Stimulated activated effector memory CD8-positive, alpha-beta T cell treated with anti-CD3 and anti-CD28 coated beads, Interleukin-12 subunit alpha, Interleukin-12 subunit beta, amount 100 ng/mL, for 72 hours (primary cell): ENCODE results near the gene NID1.

ENCODE experiments used
- ATAC-seq: fragments of 150-1000 bp; cut with Tn5 transposase; 2 replicates; pipeline ENCODE4 v1.10.0; 2021
- DNase-seq, 2 donors: peaks; one replicate each; pipeline ENCODE4 v3.0.0; 2021 to 2022; ENCODE audit warnings: low spot score in 2 of 2
- H3K27ac Mint-ChIP-seq: one replicate; pipeline ENCODE4 v1.8.0; 2022; ENCODE audit warnings: mild to moderate bottlenecking, mixed read lengths
- H3K36me3 Mint-ChIP-seq: one replicate; pipeline ENCODE4 v1.8.0; 2022; ENCODE audit warnings: mild to moderate bottlenecking, mixed read lengths
- H3K4me1 Mint-ChIP-seq: one replicate; pipeline ENCODE4 v1.8.0; 2022; ENCODE audit warnings: mixed read lengths
- H3K4me3 Mint-ChIP-seq: one replicate; pipeline ENCODE4 v1.8.0; 2022; ENCODE audit warnings: mild to moderate bottlenecking, mixed read lengths
- H3K9me3 Mint-ChIP-seq: one replicate; pipeline ENCODE4 v1.8.0; 2022; ENCODE audit warnings: mixed read lengths

Gene NID1

DNA sequence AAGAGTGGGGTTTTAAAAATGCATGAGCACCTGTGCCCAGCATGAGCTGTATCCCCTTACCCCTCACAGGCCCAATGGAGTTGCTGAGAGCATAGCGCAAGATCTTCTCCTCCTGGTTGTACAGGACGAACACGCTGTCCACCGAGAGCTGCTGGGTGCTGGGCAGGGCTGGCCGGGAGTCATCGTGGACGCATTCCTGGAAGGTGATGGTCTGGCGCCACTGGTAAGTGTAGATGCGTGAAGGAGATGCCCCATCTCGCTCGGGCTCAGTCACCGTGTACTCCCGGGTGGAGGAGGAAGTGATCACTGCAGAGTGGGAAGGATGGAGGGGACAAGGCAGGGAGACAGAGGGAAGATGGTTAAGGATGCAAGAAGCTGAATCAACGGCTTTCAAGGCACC lies 39.1 kb downstream of the NID1 start:
- no peaks in the 10 kb centered on the region for H3K36me3 Mint-ChIP-seq
- peaks cover 7% of the 10 kb centered on the region for H3K4me1 Mint-ChIP-seq
- ATAC-seq (no peak), DNase-seq (no peak)
- no peaks in the 10 kb centered on the region for H3K9me3 Mint-ChIP-seq
- peak overlapping the region; percentile 8 for H3K27ac Mint-ChIP-seq
- no peak overlapping the region for H3K4me3 Mint-ChIP-seq

DNA sequence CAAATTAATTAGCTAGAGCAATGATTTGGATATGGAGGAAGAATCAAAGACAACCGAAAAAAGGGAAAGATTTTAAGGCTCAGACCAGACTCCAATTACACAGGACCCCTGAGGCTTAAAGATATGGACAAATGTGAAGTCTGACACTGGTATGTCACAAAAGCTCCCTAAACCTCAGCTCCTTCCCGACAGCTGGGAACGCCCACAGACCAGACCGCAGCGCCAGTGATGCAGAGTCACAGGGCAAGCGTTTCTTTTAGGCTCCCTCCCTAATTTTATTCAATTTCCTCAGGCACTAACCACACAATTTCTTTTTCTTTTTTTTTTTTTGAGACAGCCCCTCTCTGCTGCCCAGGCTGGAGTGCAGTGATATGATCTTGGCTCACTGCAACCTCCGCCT lies 40.2 kb downstream of the NID1 start:
- Mint-ChIP-seq H3K36me3 (no peaks in the 10 kb centered on the region), H3K4me1 (peaks cover 7% of the 10 kb centered on the region), H3K9me3 (no peaks in the 10 kb centered on the region), H3K27ac (no peak overlapping the region), H3K4me3 (no peak overlapping the region)
- ATAC-seq (no peak), DNase-seq (no peak)

DNA sequence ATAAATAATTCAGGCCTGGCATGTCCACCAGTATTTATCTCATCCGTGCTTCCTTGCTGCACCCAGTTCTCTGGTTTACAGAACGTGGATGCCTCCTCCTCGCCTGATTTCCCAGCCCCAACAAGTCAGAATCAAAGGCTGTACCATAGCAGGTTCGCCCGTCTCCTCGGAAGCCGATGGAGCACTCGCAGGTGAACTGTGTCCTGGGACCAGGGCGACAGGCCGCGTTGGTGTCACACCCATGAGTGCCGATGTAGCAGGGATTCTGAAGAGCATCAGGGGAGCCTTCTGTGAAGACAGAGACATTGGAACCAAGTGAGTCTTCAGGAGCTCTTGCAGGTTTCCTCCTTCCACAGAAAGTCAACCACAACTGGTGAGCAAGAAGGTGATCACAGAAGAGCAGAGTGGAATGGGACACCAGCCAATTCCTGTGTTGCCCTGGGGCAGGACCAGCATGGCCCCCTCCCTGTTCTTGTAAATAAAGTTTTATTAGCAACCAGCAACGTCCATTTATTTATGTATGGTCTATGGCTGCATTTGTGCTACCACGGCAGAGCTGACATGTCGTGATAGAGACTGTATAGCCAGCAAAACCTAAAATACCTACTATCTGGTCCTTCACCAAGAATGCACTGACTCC lies 40.8 kb downstream of the NID1 start:
- no peaks in the 10 kb centered on the region for H3K36me3 Mint-ChIP-seq
- no peak overlapping the region for H3K4me3 Mint-ChIP-seq
- H3K4me1 Mint-ChIP-seq = peaks cover 7% of the 10 kb centered on the region
- no peaks in the 10 kb centered on the region for H3K9me3 Mint-ChIP-seq
- ATAC-seq (no peak), DNase-seq (no peak)
- no peak overlapping the region for H3K27ac Mint-ChIP-seq

DNA sequence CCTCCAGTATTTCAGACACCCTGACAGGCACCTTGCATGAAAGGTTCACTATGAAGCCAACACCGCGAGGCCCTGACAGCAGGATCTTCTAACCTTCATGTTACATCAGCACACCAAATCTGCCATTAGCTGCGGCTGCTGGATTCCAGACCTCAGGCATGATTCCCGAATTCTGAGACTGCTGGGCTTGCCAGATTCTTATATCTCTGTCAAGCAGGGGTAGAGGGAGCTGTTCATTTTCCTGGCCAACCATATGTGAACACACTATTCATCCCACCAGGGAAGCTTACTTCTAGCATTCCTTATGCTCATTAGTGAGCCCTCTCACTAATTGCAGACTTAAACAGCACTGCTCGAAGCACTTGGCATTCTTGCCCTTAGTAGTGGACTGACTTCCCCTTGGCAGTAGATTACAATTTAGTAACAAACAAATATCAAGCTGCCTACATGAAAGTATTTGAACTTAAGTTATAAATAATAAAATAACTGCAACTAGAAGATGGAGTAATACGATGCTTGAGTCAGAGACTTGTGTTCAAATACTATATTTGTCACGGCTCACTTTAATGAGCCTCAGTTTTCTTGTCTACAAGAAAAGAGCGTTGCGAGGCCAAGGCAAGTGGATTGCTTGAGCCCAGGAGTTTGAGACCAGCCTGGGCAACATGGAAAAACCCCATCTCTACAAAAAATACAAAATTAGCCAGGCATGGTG lies 43.3 kb downstream of the NID1 start:
- ATAC-seq (no peak), DNase-seq (no peak)
- H3K36me3 Mint-ChIP-seq = no peaks in the 10 kb centered on the region
- H3K4me3 Mint-ChIP-seq = no peak overlapping the region
- no peaks in the 10 kb centered on the region for H3K9me3 Mint-ChIP-seq
- H3K27ac Mint-ChIP-seq = no peak overlapping the region
- H3K4me1 Mint-ChIP-seq = peaks cover 7% of the 10 kb centered on the region

DNA sequence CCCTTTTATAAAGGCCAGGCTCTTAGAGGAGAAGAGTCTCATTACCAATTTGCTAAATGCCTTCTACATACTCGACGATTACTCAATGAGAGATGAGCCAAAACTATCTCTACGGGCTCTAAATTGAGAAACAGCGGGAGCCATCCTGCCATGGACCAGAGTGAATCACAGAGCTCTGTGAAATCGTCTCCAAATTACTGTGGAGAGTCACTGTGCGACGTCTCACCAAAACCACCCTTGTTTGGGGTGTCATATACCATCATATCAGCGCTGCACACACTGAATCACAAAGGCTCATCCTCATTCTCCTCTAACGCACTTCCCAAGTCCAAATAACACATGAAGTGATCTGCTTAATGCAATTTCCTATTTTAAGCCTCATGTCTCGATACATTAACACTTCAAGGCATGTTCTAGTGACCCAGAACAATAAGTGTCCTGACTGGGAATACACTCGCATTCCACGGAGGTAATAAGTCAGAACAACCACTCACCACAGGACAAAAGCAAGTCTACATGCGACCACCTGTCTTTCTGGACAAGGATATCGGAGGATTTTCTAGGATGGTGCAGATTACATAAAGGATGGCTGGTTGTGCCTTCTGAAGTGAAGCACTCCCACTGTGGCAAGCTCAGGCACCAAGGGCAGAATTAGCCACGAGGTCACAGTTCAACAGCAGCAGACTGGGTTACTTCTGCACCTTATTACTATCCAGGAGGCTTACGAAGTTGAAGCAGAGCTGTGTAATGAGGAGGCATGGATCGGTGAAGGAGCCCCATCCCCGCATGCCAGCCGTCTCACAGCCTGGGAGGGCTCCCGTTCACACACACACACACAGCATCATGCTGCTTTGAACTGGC lies 44.3 kb downstream of the NID1 start:
- no peaks in the 10 kb centered on the region for H3K36me3 Mint-ChIP-seq
- H3K4me1 Mint-ChIP-seq = no peaks in the 10 kb centered on the region
- DNase-seq (no peak), ATAC-seq (no peak)
- no peak overlapping the region for H3K27ac Mint-ChIP-seq
- no peaks in the 10 kb centered on the region for H3K9me3 Mint-ChIP-seq
- H3K4me3 Mint-ChIP-seq = no peak overlapping the region

DNA sequence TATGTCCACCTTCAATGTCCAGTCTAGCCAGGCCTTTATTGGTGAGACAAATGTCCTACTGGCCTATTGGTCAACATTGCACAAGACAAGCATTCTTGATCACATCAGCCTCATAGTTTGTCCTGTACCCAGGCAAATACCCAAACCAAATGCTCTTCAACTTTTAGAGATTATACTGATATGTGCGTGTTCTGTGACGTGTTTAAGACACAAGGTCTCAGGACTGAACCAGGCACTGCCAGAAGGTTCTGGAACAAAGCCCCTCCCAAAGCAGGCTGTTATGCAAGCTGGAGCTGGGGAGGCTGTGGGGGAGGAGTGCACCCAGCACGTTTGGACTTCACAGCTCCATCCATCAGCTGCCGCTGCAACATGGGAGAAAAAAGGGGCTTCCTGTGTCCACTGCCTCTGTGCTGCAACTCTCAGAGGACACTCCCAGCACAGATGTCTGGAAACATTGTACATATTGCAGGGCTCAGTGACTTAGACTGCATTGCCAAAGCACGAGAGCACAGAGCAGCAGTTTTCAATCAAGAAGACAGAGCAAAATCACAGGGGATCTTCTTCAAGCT lies 45.9 kb downstream of the NID1 start:
- no peak for ATAC-seq
- Mint-ChIP-seq H3K36me3 (no peaks in the 10 kb centered on the region), H3K27ac (no peak overlapping the region), H3K9me3 (no peaks in the 10 kb centered on the region), H3K4me1 (no peaks in the 10 kb centered on the region), H3K4me3 (no peak overlapping the region)
- no peak for DNase-seq

DNA sequence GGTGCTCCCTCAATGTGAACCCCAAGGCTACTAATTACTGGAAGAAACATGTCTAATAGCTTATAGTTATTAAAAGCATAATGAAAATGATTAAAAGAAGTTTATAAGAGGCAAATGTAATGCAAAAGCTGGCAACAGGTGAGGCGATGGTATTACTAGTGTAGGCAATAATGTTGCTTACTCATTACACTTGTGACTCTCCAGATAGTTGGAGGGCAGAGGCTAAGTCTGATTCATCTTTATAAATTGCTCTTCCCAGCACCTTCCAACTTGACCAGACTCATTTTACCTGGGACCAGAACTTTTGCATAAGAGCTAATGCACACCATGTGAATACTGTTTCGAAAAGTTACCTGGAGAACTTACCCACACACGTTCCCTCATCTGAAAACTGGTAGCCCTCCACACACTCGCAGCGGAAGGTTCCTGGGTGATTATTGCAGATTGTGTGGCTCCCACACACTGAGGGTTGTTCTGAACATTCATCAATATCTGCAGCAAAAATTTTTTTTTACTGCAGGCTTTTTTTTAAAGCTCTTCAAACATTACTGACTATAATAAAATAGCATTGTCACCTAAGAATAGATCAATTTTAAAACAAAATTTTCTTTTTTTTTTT lies 48.0 kb downstream of the NID1 start:
- ATAC-seq (no peak), DNase-seq (no peak)
- Mint-ChIP-seq H3K27ac (no peak overlapping the region), H3K36me3 (no peaks in the 10 kb centered on the region), H3K4me3 (no peak overlapping the region), H3K4me1 (no peaks in the 10 kb centered on the region), H3K9me3 (no peaks in the 10 kb centered on the region)

DNA sequence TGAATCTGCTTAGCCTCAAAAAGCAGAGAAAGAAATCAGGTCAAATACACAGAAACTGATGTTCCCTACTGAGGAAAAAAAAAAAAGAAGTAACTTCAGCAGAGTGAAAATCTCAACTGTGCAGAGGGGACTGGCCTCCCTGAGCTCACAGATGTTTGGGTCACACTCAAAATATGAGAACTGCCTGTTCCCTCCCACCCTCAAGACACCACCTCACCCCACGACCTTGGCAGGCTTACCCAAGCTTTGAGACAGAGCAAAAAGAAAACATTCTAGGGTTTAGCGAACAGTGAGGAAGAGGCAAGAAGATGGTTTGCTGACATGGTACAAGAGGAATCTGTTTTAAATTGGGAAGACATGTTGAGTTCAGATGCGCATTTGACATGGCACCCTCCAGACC lies 48.8 kb downstream of the NID1 start:
- Mint-ChIP-seq H3K4me1 (no peaks in the 10 kb centered on the region), H3K4me3 (no peak overlapping the region), H3K27ac (no peak overlapping the region), H3K9me3 (no peaks in the 10 kb centered on the region), H3K36me3 (no peaks in the 10 kb centered on the region)
- ATAC-seq (no peak), DNase-seq (no peak)

DNA sequence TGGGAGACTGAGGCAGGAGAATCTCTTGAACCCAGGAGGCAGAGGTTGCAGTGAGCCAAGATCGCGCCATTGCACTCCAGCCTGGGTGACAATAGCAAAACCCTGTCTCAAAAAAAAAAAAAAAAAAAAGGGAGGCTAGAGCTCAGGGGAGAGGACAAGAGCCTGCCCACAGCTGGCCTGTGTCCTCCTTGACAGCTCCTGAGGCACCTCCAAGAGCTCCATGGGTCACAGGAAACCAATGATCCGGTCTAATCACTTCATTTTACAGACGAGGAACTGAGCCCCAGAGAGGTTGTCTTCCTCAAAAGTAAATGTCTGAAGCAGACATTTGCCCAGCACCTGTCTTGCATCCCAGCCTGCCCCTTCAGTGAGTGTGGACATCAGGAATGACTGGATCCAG lies 49.4 kb downstream of the NID1 start:
- Mint-ChIP-seq H3K4me3 (no peak overlapping the region), H3K9me3 (no peaks in the 10 kb centered on the region), H3K27ac (no peak overlapping the region)

DNA sequence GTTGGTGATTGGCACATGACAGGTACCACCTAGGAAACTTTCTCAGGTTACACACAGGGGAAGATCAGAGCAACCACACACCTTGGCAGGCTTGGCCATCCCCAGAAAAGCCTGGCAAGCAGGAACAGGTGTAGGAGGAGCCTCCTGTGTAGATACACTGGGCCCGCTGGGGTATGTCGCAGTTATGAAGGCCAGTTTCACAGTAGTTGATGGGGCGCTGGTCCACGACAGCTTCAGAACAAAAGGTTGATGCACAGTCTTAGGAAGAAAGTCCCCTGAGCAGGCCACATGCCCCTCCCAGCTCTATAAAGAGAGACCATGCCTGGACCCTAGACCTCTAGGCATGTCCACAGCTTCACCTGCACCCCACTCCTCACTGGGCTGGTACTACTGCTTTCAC lies 51.6 kb downstream of the NID1 start:
- no peak overlapping the region for H3K27ac Mint-ChIP-seq
- H3K36me3 Mint-ChIP-seq = no peaks in the 10 kb centered on the region
- no peak for DNase-seq
- no peak for ATAC-seq
- no peak overlapping the region for H3K4me3 Mint-ChIP-seq
- no peaks in the 10 kb centered on the region for H3K4me1 Mint-ChIP-seq
- no peaks in the 10 kb centered on the region for H3K9me3 Mint-ChIP-seq

More for the DNA sequence above, 49.4 kb downstream of the NID1 start:
- DNase-seq (no peak), ATAC-seq (no peak)
- H3K36me3 Mint-ChIP-seq = no peaks in the 10 kb centered on the region
- no peaks in the 10 kb centered on the region for H3K4me1 Mint-ChIP-seq

DNA sequence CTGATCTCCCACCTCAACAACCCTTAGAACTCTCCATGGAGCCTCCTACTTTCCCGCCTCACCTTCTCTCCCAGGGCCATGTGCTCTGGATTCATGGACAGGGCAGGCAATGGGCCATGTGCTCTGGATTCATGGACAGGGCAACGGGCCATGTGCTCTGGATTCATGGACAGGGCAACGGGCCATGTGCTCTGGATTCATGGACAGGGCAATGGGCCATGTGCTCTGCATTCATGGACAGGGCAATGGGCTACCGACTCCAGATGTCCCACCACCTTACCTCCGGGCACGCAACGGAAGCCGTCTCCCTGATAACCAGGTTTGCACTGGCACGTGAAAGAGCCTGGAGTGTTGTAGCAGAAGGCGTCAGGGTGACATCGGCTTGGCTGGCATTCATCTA lies 53.2 kb downstream of the NID1 start:
- Mint-ChIP-seq H3K36me3 (no peaks in the 10 kb centered on the region), H3K4me3 (no peak overlapping the region), H3K9me3 (no peaks in the 10 kb centered on the region), H3K4me1 (no peaks in the 10 kb centered on the region), H3K27ac (no peak overlapping the region)
- no peak for ATAC-seq
- no peak for DNase-seq

DNA sequence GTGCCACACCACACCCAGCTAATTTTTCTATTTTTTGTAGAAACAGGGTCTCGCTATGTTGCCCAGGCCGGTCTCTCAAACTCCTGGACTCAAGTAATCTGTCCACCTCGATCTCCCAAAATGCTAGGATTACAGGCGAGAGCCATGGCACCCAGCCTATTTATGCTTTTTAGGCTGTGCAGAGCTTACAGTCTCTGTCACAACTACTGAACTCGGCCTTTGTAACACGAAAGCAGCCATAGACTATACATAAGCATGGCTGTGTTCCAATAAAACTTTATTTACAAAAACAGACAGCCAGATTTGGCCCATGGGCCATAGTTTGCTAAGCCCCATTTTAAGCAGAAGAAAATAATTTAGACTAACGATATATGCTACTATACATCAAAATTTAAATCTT lies 54.4 kb downstream of the NID1 start:
- no peak for DNase-seq
- H3K36me3 Mint-ChIP-seq = no peaks in the 10 kb centered on the region
- H3K27ac Mint-ChIP-seq = no peak overlapping the region
- no peak overlapping the region for H3K4me3 Mint-ChIP-seq
- ATAC-seq = no peak
- no peaks in the 10 kb centered on the region for H3K9me3 Mint-ChIP-seq
- no peaks in the 10 kb centered on the region for H3K4me1 Mint-ChIP-seq

DNA sequence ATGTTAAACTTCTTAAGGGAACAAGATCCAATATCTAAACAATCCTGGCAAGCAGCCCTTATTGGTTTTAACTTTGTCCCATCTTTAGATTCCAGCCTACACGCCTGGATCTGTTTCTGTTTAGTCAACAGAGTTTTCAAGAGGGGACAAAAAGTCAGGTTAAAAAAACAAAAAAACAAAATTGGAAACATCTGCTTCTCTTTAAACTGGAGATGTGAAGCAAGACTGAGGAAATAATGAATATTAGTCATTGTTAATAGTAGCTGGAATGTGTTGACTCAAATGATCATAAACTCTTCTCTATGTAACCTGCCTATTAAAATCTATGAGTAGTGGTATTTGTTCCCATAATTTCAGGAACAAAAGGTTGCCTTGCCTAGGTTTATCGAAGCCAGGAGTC lies 55.0 kb downstream of the NID1 start:
- H3K36me3 Mint-ChIP-seq = no peaks in the 10 kb centered on the region
- DNase-seq = no peak
- H3K27ac Mint-ChIP-seq = no peak overlapping the region
- no peak overlapping the region for H3K4me3 Mint-ChIP-seq
- no peaks in the 10 kb centered on the region for H3K4me1 Mint-ChIP-seq
- H3K9me3 Mint-ChIP-seq = no peaks in the 10 kb centered on the region
- no peak for ATAC-seq

DNA sequence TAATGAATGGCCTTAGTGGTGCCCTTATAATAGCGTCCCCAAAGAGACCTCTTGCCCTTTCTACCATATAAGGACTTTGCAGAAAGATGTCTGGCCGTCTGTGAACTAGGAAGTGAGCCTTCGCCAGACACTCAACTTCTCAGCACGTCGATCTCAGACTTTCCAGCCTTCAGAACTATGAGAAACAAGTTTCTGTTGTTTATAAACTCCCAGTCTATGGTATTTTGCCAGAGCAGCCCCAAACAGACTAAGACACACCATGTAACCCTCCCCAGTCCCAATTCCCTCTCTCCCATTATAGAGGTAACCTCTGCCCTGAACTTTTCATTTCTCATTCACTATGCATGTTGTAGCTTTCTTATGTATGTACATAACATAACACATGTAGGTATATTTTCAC lies 55.7 kb downstream of the NID1 start:
- H3K36me3 Mint-ChIP-seq = no peaks in the 10 kb centered on the region
- DNase-seq (no peak), ATAC-seq (no peak)
- H3K9me3 Mint-ChIP-seq = no peaks in the 10 kb centered on the region
- H3K27ac Mint-ChIP-seq = no peak overlapping the region
- peaks cover under 1% of the 10 kb centered on the region for H3K4me1 Mint-ChIP-seq
- no peak overlapping the region for H3K4me3 Mint-ChIP-seq

DNA sequence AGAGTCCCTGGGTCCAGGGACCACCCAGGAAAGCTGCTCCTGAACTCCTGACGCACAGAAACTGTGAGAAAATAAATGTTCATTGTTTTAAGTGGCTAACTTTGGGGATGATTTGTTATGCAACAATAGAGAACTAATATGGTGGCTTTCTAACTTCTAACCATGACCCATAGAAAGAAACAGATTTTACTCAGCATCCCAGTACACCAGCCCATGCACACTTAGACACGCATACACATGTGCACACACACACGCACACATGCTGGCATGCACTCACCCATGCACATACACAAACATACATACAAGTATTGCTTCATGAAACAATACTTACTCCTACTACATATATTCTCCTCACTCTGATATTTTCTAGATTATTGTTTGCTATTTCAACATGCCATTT lies 57.1 kb downstream of the NID1 start:
- no peaks in the 10 kb centered on the region for H3K36me3 Mint-ChIP-seq
- DNase-seq (no peak), ATAC-seq (no peak)
- H3K4me1 Mint-ChIP-seq = peaks cover 7% of the 10 kb centered on the region
- H3K9me3 Mint-ChIP-seq = no peaks in the 10 kb centered on the region
- no peak overlapping the region for H3K4me3 Mint-ChIP-seq
- no peak overlapping the region for H3K27ac Mint-ChIP-seq
